A549 (cell line): Measurements from ENCODE around the gene NRIP3. TPM values are rescaled to one million over a fixed set of nuclear protein-coding genes. Genes with fewer than 3 reads are reported as not detected.
A peak's percentile ranks its signal among the peaks of the same experiment; 100 is the strongest.
"Not testable (repeated sequence)": the region's sequence is repeated elsewhere in the genome, so short reads cannot be mapped to it uniquely, and the experiment has no call there.

Source experiments
- ATAC-seq, 2 experiments: fragments of 200-7000 bp in 1 of 2; fragments of >200 bp in 1 of 2; cut with Nextera tagmentation in 1 of 2; cut with Tn5 transposase in 1 of 2; 3 replicates each; pipeline versions ENCODE4 v1.8.0 to v1.9.1; 2018 to 2020; ENCODE audit warnings: mild to moderate bottlenecking in 1 of 2, moderate library complexity in 1 of 2
- CTCF ChIA-PET: fragments of 300-600 bp; sonication (Branson Sonifier 250); formaldehyde crosslinking; extraction: SDS; loops from one replicate; lab custom pipeline; 2021; ENCODE audit warnings: antibody characterized with exemption, inconsistent platforms; lab: Yijun Ruan, JAX
- POLR2A ChIA-PET: fragments of 350-600 bp; formaldehyde crosslinking; extraction: SDS; loops from one replicate; lab custom pipeline; 2021; ENCODE audit warnings: antibody characterized with exemption, inconsistent platforms; lab: Yijun Ruan, JAX
- DNase-seq, 2 experiments: peaks; one replicate each; pipeline versions ENCODE4 v3.0.0 to v3.0.0-alpha.2; 2011 to 2016; ENCODE audit warnings: low read depth in 1 of 2, low spot score in 1 of 2
- FAIRE-seq: peaks from 2 replicates; lab custom pipeline; 2011; peaks lifted over from hg19 to GRCh38; lab: Jason Lieb, UNC
- H3K27ac ChIP-seq, 2 experiments: fragments of >200 bp; sonication (Bioruptor Twin); formaldehyde crosslinking; 3 replicates each; pipeline ENCODE4 v1.5.1; 2016 to 2017
- H3K4me1 ChIP-seq: fragments of >200 bp; sonication (Bioruptor Twin); formaldehyde crosslinking; 3 replicates; pipeline ENCODE4 v1.6.1; 2016
- H3K4me2 ChIP-seq: fragments of >200 bp; sonication (Bioruptor Twin); formaldehyde crosslinking; 3 replicates; pipeline ENCODE4 v1.6.1; 2016
- H3K4me3 ChIP-seq: fragments of >200 bp; sonication (Bioruptor Twin); formaldehyde crosslinking; 3 replicates; pipeline ENCODE4 v1.5.1; 2016
- H3K9me3 ChIP-seq: fragments of >200 bp; sonication (Bioruptor Twin); formaldehyde crosslinking; 3 replicates; pipeline ENCODE4 v1.6.1; 2016
- ATOH8 ChIP-seq: fragments of 250-450 bp; sonication (Bioruptor Pico); IDR thresholded peaks from 2 replicates; pipeline ENCODE4 v1.5.0; 2020; ENCODE audit warnings: low read depth, mild to moderate bottlenecking, moderate library complexity
- BHLHE40 ChIP-seq: IDR thresholded peaks from 2 replicates; pipeline ENCODE4 v1.6.1; 2012; ENCODE audit warnings: low read depth, low read length, inconsistent platforms
- CTCF ChIP-seq: fragments of >200 bp; sonication (Bioruptor Twin); formaldehyde crosslinking; IDR thresholded peaks from 3 replicates; pipeline ENCODE4 v1.5.1; 2016
- FOXS1 ChIP-seq: fragments of 250-450 bp; sonication (Bioruptor Pico); IDR thresholded peaks from 2 replicates; pipeline ENCODE4 v1.5.0; 2020; ENCODE audit warnings: mild to moderate bottlenecking, moderate library complexity
- HDAC2 ChIP-seq: fragments of 200-600 bp; sonication (generic); IDR thresholded peaks from 2 replicates; pipeline ENCODE4 v1.6.1; 2016
- HOXB5 ChIP-seq: fragments of 250-450 bp; sonication (Bioruptor Pico); IDR thresholded peaks from 2 replicates; pipeline ENCODE4 v1.5.0; 2020; ENCODE audit warnings: mild to moderate bottlenecking, moderate library complexity
- RARB ChIP-seq: fragments of 250-450 bp; sonication (Bioruptor Pico); IDR thresholded peaks from 2 replicates; pipeline ENCODE4 v1.8.0; 2021; ENCODE audit warnings: mild to moderate bottlenecking, moderate library complexity
- SREBF2 ChIP-seq: fragments of 450-650 bp; IDR thresholded peaks from 2 replicates; pipeline ENCODE4 v1.6.1; 2014; ENCODE audit warnings: mild to moderate bottlenecking, moderate library complexity
- TFCP2L1 ChIP-seq: fragments of 250-450 bp; sonication (Bioruptor Pico); IDR thresholded peaks from 2 replicates; pipeline ENCODE4 v1.5.0; 2021; ENCODE audit warnings: mild to moderate bottlenecking
- ZNF302 ChIP-seq: fragments of 250-450 bp; sonication (Bioruptor Pico); IDR thresholded peaks from 2 replicates; pipeline ENCODE4 v1.9.0; 2021; ENCODE audit warnings: inconsistent platforms, mild to moderate bottlenecking, moderate library complexity
- ZSCAN20 ChIP-seq: fragments of 250-450 bp; sonication (Bioruptor Pico); IDR thresholded peaks from 2 replicates; pipeline ENCODE4 v1.8.0; 2022; ENCODE audit warnings: mild to moderate bottlenecking, moderate library complexity
- WGBS: methylation state at CpG from one replicate; pipeline ENCODE4 v1.1.6; 2017; ENCODE audit errors: missing lambda C conversion rate; 5-methylcytosine and 5-hydroxymethylcytosine counted together
- polyA plus RNA-seq, 4 experiments: library from polyadenylated mRNA; depleted of rRNA in 3 of 4; stranded (reverse); fragments of >200 nt; fragmentation: RNase III in 1 of 4; extraction: RNeasy Plus Mini Kit Qiagen cat#74134 plus additional on column Dnase treatment in 1 of 4; gene quantifications; 2 replicates in 3 of 4; 3 replicates in 1 of 4; pipeline ENCODE4 v1.2.3, GENCODE V29; 2011 to 2017
- TF ChIP-seq, protein P1 (sequence below): fragments of 150-350 bp; IDR thresholded peaks from 2 replicates; pipeline ENCODE4 v1.6.1; 2014; ENCODE audit warnings: low read depth, mild to moderate bottlenecking, low read length
- TF ChIP-seq, protein P2 (sequence below): IDR thresholded peaks from 2 replicates; pipeline ENCODE4 v1.6.1; 2012

NRIP3 gene
- polyA plus RNA-seq, 2 of the 4 experiments (the other 2 are of a cell fraction), result 0.49 to 1.0 TPM

- TF ChIP-seq CTCF (no peak), FOXS1 (CRISPR knock-in tag) (no peak), BHLHE40 (no peak), TFCP2L1 (no peak), SREBF2 (no peak), HDAC2 (no peak)
- TF ChIP-seq, protein P1, sequence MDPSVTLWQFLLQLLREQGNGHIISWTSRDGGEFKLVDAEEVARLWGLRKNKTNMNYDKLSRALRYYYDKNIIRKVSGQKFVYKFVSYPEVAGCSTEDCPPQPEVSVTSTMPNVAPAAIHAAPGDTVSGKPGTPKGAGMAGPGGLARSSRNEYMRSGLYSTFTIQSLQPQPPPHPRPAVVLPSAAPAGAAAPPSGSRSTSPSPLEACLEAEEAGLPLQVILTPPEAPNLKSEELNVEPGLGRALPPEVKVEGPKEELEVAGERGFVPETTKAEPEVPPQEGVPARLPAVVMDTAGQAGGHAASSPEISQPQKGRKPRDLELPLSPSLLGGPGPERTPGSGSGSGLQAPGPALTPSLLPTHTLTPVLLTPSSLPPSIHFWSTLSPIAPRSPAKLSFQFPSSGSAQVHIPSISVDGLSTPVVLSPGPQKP, result no peak
- TF ChIP-seq, protein P2, sequence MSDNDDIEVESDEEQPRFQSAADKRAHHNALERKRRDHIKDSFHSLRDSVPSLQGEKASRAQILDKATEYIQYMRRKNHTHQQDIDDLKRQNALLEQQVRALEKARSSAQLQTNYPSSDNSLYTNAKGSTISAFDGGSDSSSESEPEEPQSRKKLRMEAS, result no peak
- TF ChIP-seq, all 56 proteins: peak for 0
These were observed 14.3 kb downstream of the NRIP3 start (continued) for GRCh38 chr11:8989453-8989852.

DNA sequence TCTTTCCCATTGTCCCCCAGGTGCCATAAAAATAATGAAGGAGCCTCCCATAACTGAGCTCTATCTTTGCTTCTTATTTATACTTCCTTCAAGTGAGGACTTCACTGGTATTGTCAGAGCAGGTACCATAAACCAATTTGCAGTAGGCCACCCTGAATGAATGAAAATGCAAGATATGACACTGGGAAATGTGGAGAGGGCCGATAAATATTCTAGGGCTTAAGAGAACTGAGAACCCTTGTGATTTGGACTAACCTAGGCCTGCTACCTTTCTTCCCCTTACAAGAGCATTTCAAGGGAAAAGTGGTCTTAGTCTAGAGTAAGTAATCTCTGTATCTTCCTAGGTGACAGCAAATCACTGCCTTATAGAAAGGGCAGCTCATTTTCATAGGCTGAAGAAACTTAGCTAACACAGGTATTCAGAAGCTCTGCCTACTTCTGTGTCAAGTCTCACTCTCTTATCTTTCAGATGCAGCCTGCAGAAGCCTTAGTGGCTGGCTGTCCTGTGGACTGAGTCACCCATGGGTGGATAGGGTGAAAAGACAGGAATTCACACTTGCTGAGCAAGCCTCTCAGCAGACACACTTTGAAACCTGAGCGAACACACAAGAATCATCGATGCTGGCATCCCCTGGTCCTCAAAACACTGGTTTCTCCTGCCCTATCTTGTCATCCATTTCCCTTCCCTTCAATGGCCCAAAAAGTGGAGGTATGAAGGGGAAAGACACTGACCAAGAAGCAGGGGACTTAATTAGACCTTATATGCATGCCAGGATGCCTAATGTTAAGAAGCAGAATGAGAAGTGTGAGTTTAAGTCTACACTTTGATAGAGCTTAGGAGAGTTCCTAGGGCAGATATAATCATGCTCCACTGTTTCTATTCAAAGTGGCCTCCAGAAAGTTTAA lies 15.2 kb downstream of the NRIP3 start:
- DNase-seq (no peak), ATAC-seq (peak; percentile 44 to 57; a peak in 4 of 6 replicates), FAIRE-seq (no peak)
- Histone ChIP-seq H3K4me3 (no peak overlapping the region), H3K9me3 (no peaks in the 10 kb centered on the region), H3K27ac (no peak overlapping the region), H3K4me2 (no peak overlapping the region), H3K4me1 (no peaks in the 10 kb centered on the region)
- ChIA-PET CTCF (interaction anchor here (0.8 to 1.5 kb wide), 4 partner anchors 9 to 29 kb away, joined by 3 to 4 read pairs (median 3); no protein-coding TSS in a partner anchor), POLR2A (no interaction called here)
- TF ChIP-seq ZSCAN20 (CRISPR knock-in tag) (no peak), ATOH8 (no peak), RARB (CRISPR knock-in tag) (no peak)
- WGBS, result 29% methylated on average over 3 of the region's 3 CpGs

DNA sequence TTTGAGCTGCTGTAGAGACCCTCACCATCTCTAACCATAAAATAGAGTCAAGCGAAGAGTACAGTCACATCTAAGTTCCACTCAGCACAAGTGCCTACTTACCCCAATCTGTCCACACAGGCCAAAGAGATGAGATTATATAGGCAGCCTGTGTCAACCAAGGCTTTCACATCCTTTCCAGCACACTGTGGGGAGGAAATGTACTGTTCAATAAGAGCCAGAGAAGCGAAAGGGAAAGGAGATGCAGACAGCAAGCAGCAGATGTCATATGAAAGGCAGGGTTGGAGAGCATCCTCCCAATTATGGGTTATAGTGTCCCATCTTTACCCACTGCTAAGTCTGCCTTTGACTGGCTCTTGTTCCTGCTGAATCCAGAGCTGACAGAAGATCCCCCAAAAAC lies 16.4 kb downstream of the NRIP3 start:
- WGBS, result 69% methylated on average over 2 of the region's 2 CpGs

DNA sequence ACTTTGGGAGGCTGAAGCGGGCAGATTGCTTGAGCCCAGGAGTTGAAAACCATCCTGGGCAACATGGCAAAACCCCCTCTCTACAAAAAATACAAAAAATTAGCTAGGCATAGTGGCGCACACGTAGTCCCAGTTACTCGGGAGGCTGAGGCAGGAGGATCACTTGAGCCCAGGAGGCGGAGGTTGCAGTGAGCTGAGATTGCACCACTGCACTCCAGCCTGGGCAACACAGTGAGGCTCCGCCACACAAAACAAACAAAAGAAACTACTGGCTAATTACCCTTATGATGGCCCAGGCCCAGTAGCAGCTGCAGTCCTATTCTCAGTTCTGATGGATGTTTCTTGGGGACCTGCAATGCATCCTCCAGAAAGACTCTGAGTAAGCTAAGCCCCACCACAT lies 17.0 kb downstream of the NRIP3 start:
- H3K9me3 ChIP-seq, H3K4me2 ChIP-seq, ATAC-seq, H3K4me3 ChIP-seq, H3K27ac ChIP-seq, FAIRE-seq, H3K4me1 ChIP-seq, DNase-seq, POLR2A ChIA-PET: not testable (repeated sequence)
- WGBS, result 89% methylated on average over 6 of the region's 6 CpGs
- CTCF ChIA-PET, result interaction anchor here (0.8 kb wide), 1 partner anchor 10 kb away, joined by 5 read pairs; no protein-coding TSS in a partner anchor

More for the DNA sequence above, 16.4 kb downstream of the NRIP3 start:
- Histone ChIP-seq H3K27ac (no peak overlapping the region), H3K4me1 (no peaks in the 10 kb centered on the region), H3K4me3 (no peak overlapping the region), H3K4me2 (no peak overlapping the region), H3K9me3 (no peaks in the 10 kb centered on the region)
- DNase-seq (no peak), FAIRE-seq (no peak), ATAC-seq (no peak)
- TF ChIP-seq ZNF302 (CRISPR knock-in tag) (no peak), HOXB5 (no peak), ATOH8 (no peak)
- ChIA-PET POLR2A (no interaction called here), CTCF (interaction anchor here (0.8 to 1.5 kb wide), 2 partner anchors 16 to 28 kb away, joined by 3 to 4 read pairs; no protein-coding TSS in a partner anchor)
